Immature natural killer cell (primary cell): ENCODE data around the gene C19orf38. TPM values are rescaled to one million over a fixed set of nuclear protein-coding genes. Genes with fewer than 3 reads are reported as not detected.

ENCODE experiments used
- DNase-seq, 3 donors: peaks; one replicate each; pipeline ENCODE4 v3.0.0; 2022; ENCODE audit warnings: mixed read lengths in 1 of 3
- H3K27ac Mint-ChIP-seq, 6 donors: one replicate each; pipeline ENCODE4 v1.8.0; 2020; ENCODE audit warnings: mixed read lengths in 6 of 6, mild to moderate bottlenecking in 5 of 6, inconsistent platforms in 4 of 6, moderate library complexity in 3 of 6
- H3K27me3 Mint-ChIP-seq, 3 donors: one replicate each; pipeline ENCODE4 v1.8.0; 2020 to 2021; ENCODE audit warnings: low read depth in 3 of 3, mild to moderate bottlenecking in 3 of 3, mixed read lengths in 3 of 3, moderate library complexity in 3 of 3, inconsistent platforms in 1 of 3
- H3K36me3 Mint-ChIP-seq, 3 donors: one replicate each; pipeline ENCODE4 v1.8.0; 2020; ENCODE audit warnings: mixed read lengths in 3 of 3, inconsistent platforms in 2 of 3, mild to moderate bottlenecking in 2 of 3
- H3K4me1 Mint-ChIP-seq, 2 donors: one replicate each; pipeline ENCODE4 v1.8.0; 2020; ENCODE audit warnings: inconsistent platforms in 2 of 2, mild to moderate bottlenecking in 2 of 2, mixed read lengths in 2 of 2, moderate library complexity in 1 of 2
- H3K4me3 Mint-ChIP-seq, 5 donors: one replicate each; pipeline ENCODE4 v1.8.0; 2020; ENCODE audit warnings: mild to moderate bottlenecking in 5 of 5, mixed read lengths in 5 of 5, inconsistent platforms in 3 of 5, moderate library complexity in 3 of 5
- H3K9me3 Mint-ChIP-seq, 6 donors: one replicate each; pipeline ENCODE4 v1.8.0; 2020; ENCODE audit warnings: mild to moderate bottlenecking in 6 of 6, mixed read lengths in 6 of 6, inconsistent platforms in 4 of 6, moderate library complexity in 3 of 6
- polyA plus RNA-seq, 3 donors: library from polyadenylated mRNA; unstranded; fragments of 300-500 nt; fragmentation: Illumina TruSeq; gene quantifications; one replicate each; pipeline ENCODE4 v1.2.3, GENCODE V29; 2021

The C19orf38 gene, protein sequence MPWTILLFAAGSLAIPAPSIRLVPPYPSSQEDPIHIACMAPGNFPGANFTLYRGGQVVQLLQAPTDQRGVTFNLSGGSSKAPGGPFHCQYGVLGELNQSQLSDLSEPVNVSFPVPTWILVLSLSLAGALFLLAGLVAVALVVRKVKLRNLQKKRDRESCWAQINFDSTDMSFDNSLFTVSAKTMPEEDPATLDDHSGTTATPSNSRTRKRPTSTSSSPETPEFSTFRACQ
- polyA plus RNA-seq = 1 to 10 TPM; 1.2 to 5.6 (median 3.3) TPM

DNA sequence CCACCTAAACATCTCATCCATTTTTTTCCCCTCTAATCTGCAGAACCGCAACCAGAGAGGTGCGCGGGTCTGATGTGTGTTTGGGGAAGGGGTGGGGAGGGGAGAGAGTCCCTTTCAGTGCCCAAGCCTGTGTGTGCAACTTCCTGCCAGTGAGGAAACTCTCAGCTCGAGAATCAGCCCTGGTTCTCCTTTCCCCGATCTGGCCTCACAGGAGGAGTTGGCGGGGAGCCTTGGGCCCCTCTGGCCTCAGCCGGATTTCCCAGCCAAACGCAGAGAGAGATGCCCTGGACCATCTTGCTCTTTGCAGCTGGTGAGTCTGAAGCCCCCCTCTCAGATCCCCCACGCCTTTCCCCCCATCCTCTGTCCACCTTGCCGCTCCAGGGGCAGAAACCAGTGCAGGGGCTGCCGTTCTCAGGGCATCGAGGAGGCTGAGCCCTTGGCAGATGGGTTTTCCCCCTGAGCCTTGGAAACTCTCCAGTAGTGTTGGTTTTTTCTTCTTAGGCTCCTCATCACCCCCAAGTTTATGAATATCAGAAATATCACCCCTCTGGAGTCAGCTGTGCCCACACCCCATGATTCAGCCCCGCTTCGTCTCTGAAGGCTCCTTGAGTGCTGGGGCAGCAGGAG, at the start of gene C19orf38:
C19orf38 (plus strand) TSS at position 186 of the 627 bp plus-strand sequence; CDS start at position 280, 94 bp downstream.
- Mint-ChIP-seq H3K9me3 (peaks cover 0 to 7% (median 0%) of the 10 kb centered on the region in 6 donors), H3K4me3 (peak within 1 kb of the TSS in 4 of 5 donors; percentile 39 to 60 (median 54)), H3K36me3 (peaks cover 0 to 5% (median 3%) of the 10 kb centered on the region in 3 donors), H3K4me1 (peaks cover 17 to 19% of the 10 kb centered on the region in 2 donors), H3K27me3 (peaks cover 3 to 8% (median 8%) of the 10 kb centered on the region in 3 donors), H3K27ac (peak within 1 kb of the TSS in 3 of 6 donors; percentile 71 to 77 (median 77))
- no peak for DNase-seq

DNA sequence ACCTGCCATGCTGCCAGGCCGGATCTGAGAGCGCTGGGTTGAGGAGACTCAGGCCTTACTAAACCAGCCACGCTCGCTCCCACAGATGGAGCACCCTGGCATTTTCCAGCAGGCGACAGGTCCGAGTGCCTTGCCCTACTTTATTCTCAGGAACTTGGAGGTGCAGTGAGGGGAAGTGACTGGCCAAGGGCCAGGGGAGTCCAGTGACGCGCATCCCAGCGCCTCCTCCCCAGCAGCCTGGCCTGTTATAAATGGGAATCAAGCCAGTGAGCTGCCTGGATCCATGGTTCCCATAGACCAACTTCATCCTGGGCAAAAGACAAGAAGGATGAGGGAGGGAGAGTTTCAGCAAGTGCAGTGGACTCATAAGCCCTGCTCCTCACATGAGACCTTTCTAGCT, 47.7 kb upstream of the C19orf38 start:
- Mint-ChIP-seq H3K9me3 (no peaks in the 10 kb centered on the region), H3K36me3 (peaks cover 6 to 32% (median 11%) of the 10 kb centered on the region in 3 donors), H3K4me1 (peaks cover 48 to 57% of the 10 kb centered on the region in 2 donors)

DNA sequence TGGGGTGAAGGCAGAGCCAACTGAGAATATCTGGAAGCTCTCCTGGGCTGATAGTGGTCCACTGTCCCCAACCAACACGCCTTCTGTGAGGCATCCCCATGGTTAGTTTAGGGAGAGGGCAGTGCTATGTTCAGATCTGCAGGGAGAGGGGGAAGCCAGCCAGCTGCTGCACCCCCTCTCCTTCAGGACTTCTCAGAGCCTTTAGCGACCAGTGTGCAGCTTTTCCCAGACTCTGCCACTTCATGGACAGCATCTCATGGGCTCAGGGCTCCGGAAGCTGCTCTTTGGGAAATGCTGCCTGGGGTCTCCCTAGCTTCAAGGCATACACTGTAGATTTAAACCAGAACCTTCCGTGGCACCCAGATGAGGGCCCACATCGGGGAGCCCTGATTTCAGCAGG, 45.7 kb upstream of the C19orf38 start:
- Mint-ChIP-seq H3K27ac (peak overlapping the region in 4 of 6 donors; percentile 12 to 78 (median 62)), H3K4me3 (no peak overlapping the region), H3K9me3 (no peaks in the 10 kb centered on the region), H3K4me1 (peaks cover 33 to 37% of the 10 kb centered on the region in 2 donors), H3K27me3 (peaks cover 10 to 17% (median 14%) of the 10 kb centered on the region in 3 donors), H3K36me3 (peaks cover 6 to 30% (median 8%) of the 10 kb centered on the region in 3 donors)
- DNase-seq = no peak

More for the DNA sequence above, 47.7 kb upstream of the C19orf38 start:
- peak overlapping the region in 3 of 5 donors; percentile 89 to 95 (median 91) for H3K4me3 Mint-ChIP-seq
- H3K27ac Mint-ChIP-seq = peak overlapping the region; percentile 99 to 100 (median 100)
- no peak for DNase-seq
- H3K27me3 Mint-ChIP-seq = peaks cover 18 to 31% (median 21%) of the 10 kb centered on the region in 3 donors

DNA sequence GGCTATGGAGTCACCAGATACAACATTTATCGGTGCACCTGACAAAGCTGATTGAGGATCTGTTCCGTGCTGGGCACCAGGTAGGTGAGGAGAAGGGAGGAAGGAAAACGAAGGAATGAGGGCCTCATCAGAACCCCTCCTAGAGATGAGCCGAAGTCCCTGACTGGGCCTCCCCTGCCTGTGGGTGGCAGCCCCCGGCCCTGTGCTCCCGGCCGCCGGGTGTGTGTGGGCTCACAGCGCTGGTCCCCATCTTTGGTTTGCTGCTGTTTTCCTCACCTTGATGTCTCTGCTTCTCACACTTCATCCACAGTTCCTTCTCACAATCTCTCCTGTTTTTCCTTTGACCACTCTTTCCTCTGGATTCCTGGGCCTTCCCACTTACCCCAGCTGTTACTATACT, 45.0 kb upstream of the C19orf38 start:
- H3K36me3 Mint-ChIP-seq = peaks cover 7 to 30% (median 11%) of the 10 kb centered on the region in 3 donors
- peak overlapping the region in 4 of 6 donors; percentile 63 to 86 (median 76) for H3K27ac Mint-ChIP-seq
- H3K9me3 Mint-ChIP-seq = no peaks in the 10 kb centered on the region
- no peak for DNase-seq
- H3K4me1 Mint-ChIP-seq = peaks cover 26 to 33% of the 10 kb centered on the region in 2 donors
- peak overlapping the region in 1 of 5 donors; percentile 53 for H3K4me3 Mint-ChIP-seq
- H3K27me3 Mint-ChIP-seq = peaks cover 5 to 10% (median 7%) of the 10 kb centered on the region in 3 donors

DNA sequence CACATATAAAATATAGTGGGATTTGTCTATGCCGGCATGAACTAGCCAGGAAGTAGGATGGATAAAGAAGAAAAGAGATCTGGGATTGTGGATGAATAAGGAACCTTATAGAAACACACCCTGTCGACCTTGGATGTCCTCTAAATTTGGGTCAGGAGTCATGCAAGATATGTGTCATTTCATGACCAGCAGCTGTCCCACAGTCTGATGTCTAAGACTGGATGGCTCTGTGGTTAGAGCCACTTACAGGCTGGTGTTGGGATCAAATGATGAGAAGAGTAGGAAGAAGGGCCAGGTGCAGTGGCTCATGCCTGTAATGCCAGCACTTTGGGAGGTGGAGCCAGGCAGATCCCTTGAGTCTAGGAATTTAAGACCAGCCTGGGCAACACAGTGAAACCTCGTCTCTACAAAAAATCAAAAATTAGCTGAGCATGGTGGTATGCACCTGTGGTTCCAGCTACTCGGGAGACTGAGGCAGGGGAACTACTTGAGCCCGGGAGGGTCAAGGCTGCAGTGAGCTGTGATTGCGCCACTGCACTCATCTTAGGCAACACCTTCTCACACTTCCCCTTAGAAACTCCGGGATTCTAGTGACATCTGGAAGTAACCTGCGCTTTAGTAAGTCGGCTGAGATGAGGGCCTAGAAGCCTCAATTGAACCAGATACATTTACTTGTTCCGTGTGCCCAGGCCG, 43.0 kb upstream of the C19orf38 start:
- H3K4me1 Mint-ChIP-seq = peaks cover 26 to 33% of the 10 kb centered on the region in 2 donors
- H3K36me3 Mint-ChIP-seq = peaks cover 17 to 33% (median 22%) of the 10 kb centered on the region in 3 donors
- no peak overlapping the region for H3K4me3 Mint-ChIP-seq
- no peak for DNase-seq
- H3K27me3 Mint-ChIP-seq = peaks cover 3 to 8% (median 4%) of the 10 kb centered on the region in 3 donors
- no peaks in the 10 kb centered on the region for H3K9me3 Mint-ChIP-seq
- H3K27ac Mint-ChIP-seq = peak overlapping the region; percentile 11 to 78 (median 52)

DNA sequence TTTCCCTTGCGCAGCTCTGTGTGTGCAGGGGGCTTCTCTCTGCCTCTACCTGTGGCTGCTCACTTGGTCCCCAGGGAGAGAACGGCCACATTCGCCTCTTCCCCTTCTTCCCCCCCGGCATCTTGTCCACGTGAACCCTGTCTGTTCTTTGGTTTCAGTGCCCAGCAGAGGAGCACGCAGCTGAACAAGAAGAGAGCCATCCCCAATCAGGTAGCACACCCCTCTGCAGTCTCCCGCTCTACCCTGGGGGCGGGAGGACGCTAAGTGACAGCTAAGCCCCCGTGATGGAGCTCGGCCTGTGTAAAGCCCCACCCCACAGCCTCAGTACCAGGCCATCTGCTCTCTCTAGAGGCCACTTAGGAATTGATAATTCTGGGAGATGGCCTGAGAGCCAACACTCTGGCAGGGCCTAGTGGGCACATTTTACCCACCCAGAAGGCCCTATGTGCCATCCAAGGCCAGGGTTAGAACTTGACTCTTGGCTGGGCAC, 42.4 kb upstream of the C19orf38 start:
- Mint-ChIP-seq H3K36me3 (peaks cover 17 to 33% (median 22%) of the 10 kb centered on the region in 3 donors), H3K9me3 (no peaks in the 10 kb centered on the region), H3K27me3 (peaks cover 3 to 6% (median 4%) of the 10 kb centered on the region in 3 donors), H3K4me1 (peaks cover 23 to 32% of the 10 kb centered on the region in 2 donors), H3K4me3 (no peak overlapping the region), H3K27ac (peak overlapping the region in 3 of 6 donors; percentile 35 to 46 (median 45))
- DNase-seq = no peak

DNA sequence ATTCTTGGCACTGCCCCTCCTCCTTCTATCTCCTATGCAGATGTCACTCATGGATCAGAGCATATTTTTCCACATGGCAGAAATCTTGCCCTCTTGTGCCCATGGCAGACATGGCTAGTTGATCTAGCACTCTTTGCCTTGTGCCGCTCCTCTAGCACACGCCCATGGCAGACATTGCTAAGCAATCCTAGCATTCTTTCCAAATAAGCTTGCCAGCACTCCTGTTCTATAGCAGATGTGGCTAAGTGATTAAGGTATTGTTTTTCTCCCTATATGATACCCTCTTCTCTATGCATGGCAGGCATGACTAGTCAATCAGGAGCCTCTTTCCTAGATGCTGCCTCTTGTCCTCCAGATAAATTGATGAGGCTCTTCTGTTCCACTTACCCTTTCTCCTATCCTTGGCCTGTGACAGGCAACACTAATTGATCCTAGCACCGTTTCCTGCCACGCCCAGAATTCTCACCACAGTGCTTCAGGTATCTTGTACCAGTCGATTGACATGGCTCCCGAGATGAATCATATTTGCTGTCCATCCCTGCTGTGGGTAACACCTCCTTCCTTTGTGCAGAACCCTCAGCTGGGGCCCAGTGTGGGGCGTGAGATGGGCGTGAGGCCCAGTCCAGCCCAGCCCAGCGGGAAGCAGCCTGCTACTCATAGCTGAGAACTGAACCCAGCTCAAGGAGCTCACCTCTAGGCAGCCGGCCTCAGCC, 39.1 kb upstream of the C19orf38 start:
- H3K9me3 Mint-ChIP-seq = no peaks in the 10 kb centered on the region
- peak overlapping the region; percentile 4 to 66 (median 61) for H3K4me3 Mint-ChIP-seq
- peaks cover 22% of the 10 kb centered on the region in 3 donors for H3K36me3 Mint-ChIP-seq
- peaks cover 35 to 52% of the 10 kb centered on the region in 2 donors for H3K4me1 Mint-ChIP-seq
- H3K27ac Mint-ChIP-seq = peak overlapping the region; percentile 71 to 92 (median 83)
- peaks cover 0 to 11% (median 5%) of the 10 kb centered on the region in 3 donors for H3K27me3 Mint-ChIP-seq
- no peak for DNase-seq

DNA sequence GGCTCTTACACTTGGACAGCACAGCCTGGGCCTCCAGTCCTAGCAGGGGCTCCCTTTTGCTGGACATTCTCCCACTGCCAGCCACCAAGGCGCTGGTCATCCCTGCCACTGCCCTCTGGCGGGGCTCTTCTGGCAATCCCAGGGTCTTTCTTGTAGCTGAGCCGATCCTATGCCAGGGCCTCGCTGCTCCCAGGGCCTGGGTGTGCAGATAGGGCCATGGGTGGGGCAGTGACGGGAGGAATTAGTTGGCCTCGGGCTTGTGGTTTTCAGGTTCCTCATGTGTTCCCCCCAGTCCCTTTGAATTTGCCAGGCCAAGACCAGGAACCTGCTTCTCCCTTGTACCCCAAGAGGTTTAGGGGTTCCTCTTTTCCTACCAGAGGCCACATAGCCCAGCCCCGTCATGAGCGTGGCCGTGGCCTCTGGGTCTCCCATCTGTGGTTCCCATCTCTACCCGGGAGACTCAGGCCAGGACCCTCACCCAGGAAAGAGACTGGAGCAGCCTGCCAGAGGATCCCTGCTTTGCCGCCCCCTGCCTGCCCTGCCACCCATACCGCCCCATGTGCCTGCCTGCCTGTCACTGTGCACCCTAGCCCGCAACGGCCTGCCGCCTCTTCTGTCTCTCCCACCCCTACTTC, 38.4 kb upstream of the C19orf38 start:
- Mint-ChIP-seq H3K27ac (peak overlapping the region; percentile 66 to 88 (median 73)), H3K4me3 (peak overlapping the region in 1 of 5 donors; percentile 4), H3K9me3 (no peaks in the 10 kb centered on the region), H3K36me3 (peaks cover 24 to 25% (median 25%) of the 10 kb centered on the region in 3 donors), H3K4me1 (peaks cover 42 to 59% of the 10 kb centered on the region in 2 donors), H3K27me3 (peaks cover 0 to 11% (median 8%) of the 10 kb centered on the region in 3 donors)
- DNase-seq = no peak

DNA sequence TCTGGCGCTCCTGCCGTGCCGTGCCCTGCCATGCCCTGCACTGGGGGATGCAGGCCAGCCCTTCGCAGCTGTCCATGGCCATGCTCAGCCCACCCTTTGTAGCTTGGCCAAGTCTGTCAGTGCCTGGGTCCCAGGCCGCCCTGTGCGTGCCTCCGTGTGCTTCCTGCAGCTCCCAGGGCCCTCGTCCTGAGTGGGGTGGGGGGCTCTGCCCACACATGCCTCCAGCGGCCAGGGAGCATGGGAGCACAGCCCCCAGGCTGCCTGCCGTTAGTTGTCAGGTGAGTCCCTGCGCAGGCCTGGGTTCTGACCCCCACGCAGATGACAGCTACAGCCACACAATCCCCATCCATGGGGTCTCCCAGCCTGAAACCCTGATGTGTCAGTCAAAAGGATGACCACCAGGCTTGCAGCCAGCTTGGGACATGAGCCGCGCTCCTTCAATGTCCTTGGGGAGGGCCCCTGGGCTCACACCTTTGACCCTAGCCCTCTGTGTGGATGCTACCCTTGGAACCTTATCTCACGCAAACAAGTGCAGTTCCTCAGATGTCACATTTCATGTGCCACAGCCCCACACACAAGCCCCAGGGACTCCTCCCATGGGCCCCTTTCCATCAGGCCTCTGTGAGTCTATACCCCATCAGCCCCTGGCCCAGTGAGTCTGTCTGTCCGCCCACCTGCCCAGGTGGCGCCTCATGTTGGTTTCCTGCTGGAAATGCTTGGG, 36.7 kb upstream of the C19orf38 start:
- H3K36me3 Mint-ChIP-seq = peaks cover 16 to 25% (median 23%) of the 10 kb centered on the region in 3 donors
- no peak overlapping the region for H3K4me3 Mint-ChIP-seq
- peaks cover 50 to 71% of the 10 kb centered on the region in 2 donors for H3K4me1 Mint-ChIP-seq
- H3K9me3 Mint-ChIP-seq = peaks cover 0 to 2% (median 0%) of the 10 kb centered on the region in 6 donors
- H3K27me3 Mint-ChIP-seq = peaks cover 4 to 13% (median 12%) of the 10 kb centered on the region in 3 donors
- no peak for DNase-seq
- peak overlapping the region in 3 of 6 donors; percentile 16 to 89 (median 31) for H3K27ac Mint-ChIP-seq

DNA sequence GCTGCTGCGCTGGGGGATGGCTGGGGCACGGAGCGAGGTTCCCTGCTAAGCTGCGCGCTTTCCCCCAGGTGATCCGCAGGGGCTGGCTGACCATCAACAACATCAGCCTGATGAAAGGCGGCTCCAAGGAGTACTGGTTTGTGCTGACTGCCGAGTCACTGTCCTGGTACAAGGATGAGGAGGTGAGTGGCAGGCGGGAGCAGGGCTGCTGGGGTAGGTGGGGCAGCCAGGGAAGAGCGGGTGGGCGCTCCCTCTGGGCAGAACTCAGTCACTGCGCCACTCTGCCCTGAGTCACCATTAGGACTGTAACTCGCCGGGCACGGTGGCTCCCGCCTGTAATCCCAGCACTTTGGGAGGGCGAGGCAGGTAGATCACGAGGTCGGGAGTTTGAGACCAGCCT, 36.0 kb upstream of the C19orf38 start:
- DNase-seq = no peak
- Mint-ChIP-seq H3K4me1 (peaks cover 50 to 73% of the 10 kb centered on the region in 2 donors), H3K36me3 (peaks cover 16 to 25% (median 23%) of the 10 kb centered on the region in 3 donors), H3K27me3 (peaks cover 4 to 13% (median 12%) of the 10 kb centered on the region in 3 donors), H3K4me3 (no peak overlapping the region), H3K27ac (peak overlapping the region; percentile 23 to 97 (median 94)), H3K9me3 (peaks cover 0 to 2% (median 0%) of the 10 kb centered on the region in 6 donors)

DNA sequence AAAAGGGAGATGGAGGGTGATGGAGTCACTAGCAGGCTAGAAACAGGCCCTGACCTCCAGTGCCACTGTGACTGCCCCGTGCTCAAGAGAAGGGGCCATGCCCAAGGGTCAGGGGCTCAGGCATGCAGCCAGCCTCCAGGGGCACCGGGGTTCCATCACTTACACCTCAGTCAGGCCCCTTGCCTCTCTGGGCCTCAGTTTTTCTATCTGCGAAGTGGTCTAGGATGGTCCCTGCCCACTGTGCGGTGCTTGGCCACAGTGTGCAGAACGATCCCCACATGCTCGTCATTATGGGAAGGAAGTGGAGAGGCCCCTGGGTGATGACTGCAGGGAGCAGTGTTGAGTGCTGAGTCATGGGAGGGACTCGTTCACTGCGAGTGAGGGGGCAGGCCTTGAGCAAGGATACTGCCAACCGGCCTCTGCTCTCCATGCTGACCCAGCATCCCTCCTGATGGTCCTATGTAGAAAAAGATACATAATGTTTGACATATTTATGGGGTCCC, 35.3 kb upstream of the C19orf38 start:
- Mint-ChIP-seq H3K4me3 (peak overlapping the region; percentile 57 to 75 (median 74)), H3K36me3 (peaks cover 16 to 25% (median 23%) of the 10 kb centered on the region in 3 donors), H3K4me1 (peaks cover 50 to 72% of the 10 kb centered on the region in 2 donors), H3K9me3 (peaks cover 0 to 2% (median 0%) of the 10 kb centered on the region in 6 donors), H3K27ac (peak overlapping the region; percentile 89 to 97 (median 94)), H3K27me3 (peaks cover 4 to 14% (median 13%) of the 10 kb centered on the region in 3 donors)
- DNase-seq = peak; percentile 70 to 73 (median 71)
